ENCODE measurements around the gene SFSWAP. TPM values are rescaled to one million over a fixed set of nuclear protein-coding genes. Genes with fewer than 3 reads are reported as not detected.

SFSWAP gene
- total and polyA plus RNA-seq, 12 donors = 14.0 to 94.0 (median 29.1) TPM

DNA sequence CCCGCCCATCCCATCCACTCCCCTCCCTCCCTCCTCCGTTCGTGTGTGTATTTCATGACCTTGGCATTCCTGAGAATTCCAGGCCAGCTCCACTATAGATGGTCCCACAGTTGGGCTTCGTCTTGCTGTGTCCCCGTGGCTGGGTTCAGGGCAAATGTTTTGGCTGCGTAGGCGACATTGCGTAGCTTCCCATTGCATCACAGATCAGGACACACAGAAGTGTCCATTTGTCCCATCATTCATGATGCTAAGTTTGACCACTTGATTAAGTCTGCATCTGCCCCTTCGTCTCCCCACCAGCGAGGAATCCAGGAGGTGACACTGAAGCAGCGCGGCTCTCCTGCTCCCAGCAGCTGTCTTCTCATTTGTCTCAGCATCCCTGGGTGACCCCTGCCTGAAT is 78.7 kb downstream of the SFSWAP start:
- intact Hi-C loops (cut with DNase I) = no loop called here
- DNase-seq = peak in 5 of 7 donors; percentile 27 to 77 (median 41)
- Histone ChIP-seq H3K4me3 (no peak overlapping the region), H3K36me3 (replicated peaks in 1 of 2) (peaks cover 0 to 30% of the 10 kb centered on the region in 2 donors), H3K27ac (no peak overlapping the region), H3K9me3 (replicated peaks in 1 of 3) (no peaks in the 10 kb centered on the region), H3K27me3 (no peaks in the 10 kb centered on the region), H3K4me1 (replicated peaks in 1 of 2) (no peaks in the 10 kb centered on the region)
- TF ChIP-seq CTCF (IDR thresholded peaks at IDR 0.05) = no peak
- WGBS, 4 donors = 61 to 81% (median 68%) methylated on average over 12 of the region's 12 CpGs

DNA sequence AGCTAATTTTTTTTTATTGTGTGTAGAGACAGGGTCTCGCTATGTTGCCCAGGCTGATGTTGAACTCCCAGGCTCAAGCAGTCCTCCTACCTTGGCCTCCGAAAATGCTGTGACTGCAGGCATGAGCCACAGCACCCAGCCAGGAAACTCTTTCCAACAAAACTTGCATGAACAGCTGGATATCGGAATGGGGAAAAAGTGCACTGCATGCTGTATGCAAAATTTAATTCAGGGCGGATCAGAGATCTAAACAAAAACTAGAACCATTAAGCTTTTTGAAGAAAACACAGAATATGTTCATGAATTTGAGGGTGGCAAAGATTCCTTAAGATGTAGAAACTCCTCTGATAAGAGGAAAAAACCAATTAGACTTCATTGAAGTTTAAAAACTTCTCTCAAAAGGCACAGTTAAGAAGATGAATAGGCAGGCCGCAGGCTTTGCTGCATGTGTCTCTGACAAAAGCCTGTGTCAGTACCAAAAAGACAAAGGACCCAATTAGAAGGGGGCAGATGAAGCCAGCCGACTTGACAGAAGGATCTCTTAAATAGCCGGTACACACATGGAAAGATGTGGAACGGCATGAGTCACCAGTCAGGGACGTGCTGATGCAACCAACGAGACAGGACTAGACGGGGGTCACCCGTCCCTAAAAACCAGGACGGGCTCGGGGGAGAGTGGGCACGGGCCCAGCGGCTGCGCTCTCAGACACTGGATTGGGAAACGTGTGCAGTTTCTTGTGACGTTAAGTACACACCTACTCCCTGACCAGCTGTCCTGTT is 82.5 kb downstream of the SFSWAP start:
- intact Hi-C loops (cut with DNase I) = no loop called here
- H3K9me3 ChIP-seq (replicated peaks in 1 of 3) = no peaks in the 10 kb centered on the region
- 79 to 89% (median 85%) methylated on average over 19 of the region's 19 CpGs for WGBS, 4 donors
- no peaks in the 10 kb centered on the region for H3K27me3 ChIP-seq
- H3K36me3 ChIP-seq (replicated peaks in 1 of 2) = peaks cover 0 to 32% of the 10 kb centered on the region in 2 donors
- H3K27ac ChIP-seq = no peak overlapping the region
- TF ChIP-seq CTCF (IDR thresholded peaks at IDR 0.05) (no peak), POLR2A (IDR thresholded peaks at IDR 0.05) (no peak)
- H3K4me1 ChIP-seq (replicated peaks in 1 of 2) = no peaks in the 10 kb centered on the region
- no peak for DNase-seq
- H3K4me3 ChIP-seq = no peak overlapping the region

DNA sequence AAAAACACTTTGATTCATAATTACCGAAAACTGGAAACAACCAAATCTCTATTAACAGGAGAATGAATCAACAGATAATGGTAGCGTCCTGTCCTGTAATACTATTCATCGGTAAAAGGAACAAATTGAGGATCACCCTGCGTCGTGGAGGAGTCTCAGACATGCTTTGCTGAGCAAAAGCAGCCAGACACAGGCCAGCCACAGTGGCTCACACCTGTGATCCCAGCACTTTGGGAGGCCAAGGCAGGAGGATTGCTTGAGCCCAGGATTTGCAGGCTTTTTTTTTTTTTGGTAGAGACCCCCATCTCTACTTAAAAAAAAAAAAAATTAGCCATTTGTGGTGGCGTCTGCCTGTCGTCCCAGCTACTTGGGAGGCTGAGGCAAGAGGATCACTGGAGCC is 83.2 kb downstream of the SFSWAP start:
- Histone ChIP-seq H3K36me3 (replicated peaks in 1 of 2) (peaks cover 0 to 35% of the 10 kb centered on the region in 2 donors), H3K27ac (no peak overlapping the region)

DNA sequence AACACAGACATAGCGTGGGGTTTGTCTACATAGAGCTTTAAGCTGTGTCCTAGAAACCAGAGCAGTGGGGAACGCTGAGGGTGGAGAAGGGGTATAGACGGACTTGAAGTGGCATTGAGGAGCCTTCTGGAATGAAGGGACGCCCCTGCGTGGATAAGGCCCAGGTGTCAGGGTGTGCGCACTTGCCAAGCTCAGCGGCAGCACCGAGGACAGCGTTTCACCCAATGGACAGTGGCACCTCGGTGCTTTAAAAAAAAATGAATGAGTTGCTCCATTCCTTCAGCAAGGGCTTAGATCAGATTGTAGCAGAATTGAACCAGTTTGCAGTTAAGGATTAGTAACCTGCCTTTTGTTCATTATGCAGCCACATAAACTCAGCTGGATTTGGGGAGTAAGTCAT is 83.7 kb downstream of the SFSWAP start:
- WGBS, 4 donors = 90 to 93% (median 92%) methylated on average over 10 of the region's 10 CpGs
- intact Hi-C loops (cut with DNase I) = no loop called here
- Histone ChIP-seq H3K36me3 (replicated peaks in 1 of 2) (peaks cover 0 to 40% of the 10 kb centered on the region in 2 donors), H3K4me1 (replicated peaks in 1 of 2) (no peaks in the 10 kb centered on the region), H3K4me3 (no peak overlapping the region), H3K27ac (no peak overlapping the region), H3K9me3 (replicated peaks in 1 of 3) (no peaks in the 10 kb centered on the region), H3K27me3 (no peaks in the 10 kb centered on the region)
- no peak for TF ChIP-seq CTCF (IDR thresholded peaks at IDR 0.05)
- no peak for TF ChIP-seq POLR2A (IDR thresholded peaks at IDR 0.05)
- DNase-seq = no peak

More for the DNA sequence above, 83.2 kb downstream of the SFSWAP start:
- intact Hi-C loops (cut with DNase I) = no loop called here
- no peak overlapping the region for H3K4me3 ChIP-seq
- no peak for TF ChIP-seq CTCF (IDR thresholded peaks at IDR 0.05)
- TF ChIP-seq POLR2A (IDR thresholded peaks at IDR 0.05) = no peak
- H3K9me3 ChIP-seq (replicated peaks in 1 of 3) = no peaks in the 10 kb centered on the region
- H3K4me1 ChIP-seq (replicated peaks in 1 of 2) = no peaks in the 10 kb centered on the region
- WGBS, 4 donors = 86 to 96% (median 94%) methylated on average over 6 to 7 of the region's 7 CpGs
- DNase-seq = no peak
- H3K27me3 ChIP-seq = no peaks in the 10 kb centered on the region

Data from adrenal gland (tissue), 12 donors.